GM18517 (cell line): Measurements from ENCODE around the gene AMIGO3.

Source experiments
- ATAC-seq: cut with Tn5 transposase; IDR thresholded peaks from one replicate; pipeline ENCODE4 v1.9.1; 2021; ENCODE audit warnings: mild to moderate bottlenecking, moderate library complexity; ENCODE audit not compliant: unreplicated experiment

AMIGO3 gene

DNA sequence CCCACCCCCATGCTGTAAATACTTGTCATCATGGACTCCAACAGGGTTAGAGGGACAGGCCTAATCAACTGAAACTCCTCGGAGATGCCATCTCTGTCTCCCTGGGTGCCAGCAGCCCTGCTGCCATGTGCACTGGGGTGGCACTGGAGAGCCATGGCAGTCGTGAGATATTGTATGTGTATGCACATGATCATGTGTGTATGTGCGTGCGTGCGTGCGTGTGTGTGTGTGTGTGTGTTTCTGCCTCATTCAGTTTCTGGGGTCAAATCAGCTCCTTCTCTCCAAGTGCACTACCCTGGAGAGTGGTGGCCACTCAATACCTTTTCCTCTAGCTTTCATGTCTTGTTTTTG, 48.6 kb downstream of the AMIGO3 start:
- ATAC-seq, result no peak

DNA sequence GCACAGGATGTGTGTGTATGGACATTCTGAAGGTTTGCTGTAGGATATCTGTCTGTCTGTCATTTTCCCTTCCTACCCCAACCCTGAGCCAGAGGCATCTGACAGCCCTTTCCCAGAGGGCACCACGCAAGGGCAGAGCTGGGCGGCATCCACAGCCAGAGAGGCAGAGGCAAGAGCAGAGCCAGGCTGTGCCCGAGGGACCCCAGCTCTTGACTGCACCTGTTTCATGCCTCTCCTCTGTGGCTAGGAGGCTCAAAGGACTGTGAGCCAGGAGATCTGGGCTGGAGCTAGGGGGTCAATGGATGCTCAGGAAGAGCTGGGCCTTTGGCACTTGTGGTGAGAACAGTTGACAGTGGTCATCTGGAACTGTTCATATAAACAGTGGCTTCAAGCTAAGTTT, 50.1 kb downstream of the AMIGO3 start:
- ATAC-seq, result no peak

GRCh38 chr3:49668861-49669260, 50.6 kb downstream of the AMIGO3 start:
- no peak for ATAC-seq

DNA sequence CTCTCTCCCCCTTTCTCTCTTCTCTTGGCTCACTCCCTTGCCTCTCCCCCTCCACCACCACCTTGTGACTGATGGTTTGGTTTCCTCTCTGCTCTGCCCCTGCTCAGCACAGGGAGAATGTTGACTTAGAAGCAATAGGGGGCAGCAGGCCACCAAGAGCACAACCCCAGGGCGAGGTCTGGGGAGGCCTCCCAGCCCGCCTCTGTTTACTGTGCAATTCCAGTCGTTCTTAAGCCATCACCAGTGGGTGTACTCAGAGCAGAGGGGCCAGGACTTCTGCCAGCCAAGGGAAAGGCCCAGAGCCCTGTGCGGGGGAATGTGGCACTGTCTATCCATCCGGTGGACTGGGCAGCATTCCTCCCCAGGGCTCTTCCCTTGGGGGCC, 51.1 kb downstream of the AMIGO3 start:
- ATAC-seq, result no peak

DNA sequence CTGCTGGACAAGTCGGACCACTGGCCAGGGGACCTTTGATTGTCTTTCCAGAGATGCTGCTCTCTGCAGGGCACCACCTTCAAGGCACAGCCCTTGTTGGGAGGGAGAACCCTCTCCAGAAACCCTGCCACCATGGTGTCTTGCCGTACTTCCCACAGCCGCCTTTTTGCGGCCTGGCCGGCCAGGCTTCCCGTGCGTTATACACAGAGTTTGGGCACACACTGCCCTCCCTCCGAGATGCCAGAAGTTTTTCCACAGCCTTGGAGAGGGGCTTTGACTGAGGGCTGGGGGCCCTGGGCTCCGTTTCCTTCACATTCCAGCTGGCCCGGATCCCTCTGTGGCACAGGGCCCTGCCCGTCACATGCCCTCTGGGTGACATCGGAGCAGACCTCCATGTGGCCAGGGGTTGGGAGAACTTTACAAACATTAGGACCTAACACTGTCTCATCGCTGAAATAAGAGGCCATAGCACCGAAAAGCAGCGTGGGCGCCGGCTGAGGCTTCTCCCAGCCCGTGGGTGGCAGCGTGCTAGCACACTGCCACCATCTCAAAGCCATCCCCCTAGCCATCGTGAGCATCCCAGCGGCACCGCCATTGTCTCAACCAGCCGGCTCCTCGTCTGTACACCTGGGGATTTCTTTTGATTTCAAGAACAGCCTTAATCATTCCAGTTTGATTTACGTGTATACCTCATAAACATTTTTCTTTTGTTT, 51.6 kb downstream of the AMIGO3 start:
- ATAC-seq, result no peak
